Ovary (tissue), 3 donors: ENCODE measurements around the gene PTMA.

Source experiments
- CTCF ChIP-seq, 3 donors: fragments of 450-650 bp in 2 of 3; fragments of 200-600 bp in 1 of 3; IDR thresholded peaks; one replicate each; pipeline versions ENCODE4 v1.5.1 to v1.8.0; 2016 to 2022; ENCODE audit warnings: antibody characterized with exemption in 3 of 3, mild to moderate bottlenecking in 1 of 3
- EP300 ChIP-seq: sonication (generic); formaldehyde crosslinking; IDR thresholded peaks from one replicate; pipeline ENCODE4 v1.6.1; 2017; ENCODE audit warnings: antibody characterized with exemption
- donor health status: DM: no; HTN: no; CAD: no.

GRCh38 chr2:231691251-231691772 is 17.0 kb upstream of the PTMA start:
- TF ChIP-seq EP300 (no peak), CTCF (IDR thresholded peaks at IDR 0.05) (no peak)
